Body of pancreas (tissue), 4 donors: ENCODE measurements around the gene ZBTB18. TPM values are rescaled to one million over a fixed set of nuclear protein-coding genes. Genes with fewer than 3 reads are reported as not detected.
A peak's percentile ranks its signal among the peaks of the same experiment; 100 is the strongest.

Experiments used
- ATAC-seq: fragments of 150-250 bp; one replicate; pipeline ENCODE4 v1.9.1; 2016
- DNase-seq, 4 donors: peaks; one replicate each; pipeline ENCODE4 v3.0.0-alpha.2; 2019
- H3K27ac ChIP-seq, 4 donors: fragments of 200-600 bp; sonication (generic); 1 replicate in 3 of 4; 2 replicates in 1 of 4; pipeline versions ENCODE4 v1.5.1 to v1.6.1; 2016 to 2019; ENCODE audit warnings: mild to moderate bottlenecking in 1 of 4, mixed read lengths in 1 of 4, moderate library complexity in 1 of 4
- H3K27me3 ChIP-seq, 2 donors: fragments of 200-600 bp; sonication (generic); one replicate each; pipeline ENCODE4 v1.6.0; 2016; ENCODE audit warnings: mild to moderate bottlenecking in 1 of 2
- H3K36me3 ChIP-seq, 2 donors: fragments of 200-600 bp; sonication (generic); replicated peaks in 1 of 2; 2 replicates each; pipeline ENCODE4 v1.5.1; 2016; ENCODE audit warnings: low read depth in 2 of 2; ENCODE audit not compliant: insufficient read depth in 1 of 2
- H3K4me1 ChIP-seq: fragments of 200-600 bp; sonication (generic); one replicate; pipeline ENCODE4 v1.6.0; 2016
- H3K4me3 ChIP-seq, 2 donors: fragments of 200-600 bp; sonication (generic); 1 replicate in 1 of 2; 2 replicates in 1 of 2; pipeline ENCODE4 v1.5.1; 2016 to 2019
- H3K9me3 ChIP-seq, 3 donors: fragments of 200-600 bp; sonication (generic); 1 replicate in 2 of 3; 2 replicates in 1 of 3; pipeline ENCODE4 v1.5.1; 2016
- CTCF ChIP-seq, 7 experiments: fragments of 450-650 bp in 4 of 7; fragments of 200-600 bp in 3 of 7; sonication (generic) in 3 of 7; IDR thresholded peaks; one replicate each; pipeline ENCODE4 v1.5.1; 2016 to 2019; ENCODE audit warnings: antibody characterized with exemption in 7 of 7
- POLR2A ChIP-seq, 3 donors: fragments of 450-650 bp; IDR thresholded peaks; one replicate each; pipeline ENCODE4 v1.6.1; 2016; ENCODE audit warnings: antibody characterized with exemption in 3 of 3, mild to moderate bottlenecking in 2 of 3
- WGBS, 2 donors: methylation state at CpG; one replicate each; pipeline ENCODE4 v1.1.5; 2017; 5-methylcytosine and 5-hydroxymethylcytosine counted together
- intact Hi-C: fragments of 100-400 bp; cut with DNase I; formaldehyde crosslinking; loops from one replicate; pipeline ENCODE4 v1.15.1; 2023
- total RNA-seq, 2 donors: library from RNA; depleted of rRNA; stranded (reverse); fragments of >200 nt; gene quantifications; one replicate each; pipeline ENCODE4 v1.1.0, GENCODE V29; 2016

ZBTB18 gene
- total RNA-seq, 2 donors from 2014 or later = 20.4 to 22.6 TPM

DNA sequence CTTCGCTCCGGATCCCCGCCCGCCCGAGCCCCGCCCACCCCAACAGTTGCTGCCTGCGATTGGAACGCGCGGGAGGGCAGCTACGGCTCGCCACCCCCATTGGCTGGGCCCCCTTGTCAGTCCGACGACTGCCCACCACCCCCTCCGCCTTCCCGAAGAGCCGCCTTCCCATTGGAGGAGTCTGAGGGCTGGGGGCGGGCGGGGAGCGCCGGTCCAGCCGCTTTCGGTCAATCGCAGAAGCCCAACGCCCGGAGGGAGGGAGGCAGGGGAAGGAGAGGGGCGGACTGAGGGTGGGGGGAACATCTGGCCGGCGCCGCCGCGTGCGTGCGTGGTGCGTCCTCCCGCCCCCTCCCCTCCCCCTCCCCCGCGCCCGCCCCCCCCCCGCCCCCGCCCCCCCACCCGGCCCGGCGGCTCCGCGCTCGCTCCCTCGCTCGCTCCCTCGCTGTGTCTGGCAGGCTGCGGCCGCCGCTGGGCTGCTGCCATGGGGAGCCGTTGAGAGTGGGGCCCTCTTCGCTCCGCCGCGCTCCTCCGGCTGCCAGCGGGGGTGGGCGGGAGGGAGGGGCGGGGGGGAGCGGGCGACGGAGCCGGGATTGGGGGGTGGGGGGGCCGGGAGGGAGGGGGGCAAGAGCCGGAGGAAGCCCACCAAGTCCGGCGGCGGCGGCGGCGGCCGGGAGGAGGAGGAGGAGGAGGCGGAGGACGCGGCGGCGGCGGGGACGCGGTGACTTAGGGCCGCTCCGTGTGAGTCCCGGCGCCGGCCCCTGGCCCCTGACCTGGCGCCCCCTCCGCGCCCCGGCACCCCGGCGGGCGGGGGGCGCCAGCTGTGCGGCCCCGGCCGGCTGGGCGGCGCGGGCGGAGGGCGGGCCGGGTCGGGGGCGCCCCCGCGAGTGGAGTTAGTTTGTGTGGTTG, 2.6 kb upstream of the ZBTB18 start:
- H3K27ac ChIP-seq = peak overlapping the region; percentile 91 to 100 (median 100)
- peaks cover 45% of the 10 kb centered on the region for H3K4me1 ChIP-seq
- peak overlapping the region in 1 of 2 donors; percentile 78 for H3K4me3 ChIP-seq
- DNase-seq (peak; percentile 98 to 99 (median 99)), ATAC-seq (peak; percentile 87)
- TF ChIP-seq POLR2A (IDR thresholded peaks at IDR 0.05) (no peak), CTCF (IDR thresholded peaks at IDR 0.05) (no peak)
- H3K27me3 ChIP-seq = no peaks in the 10 kb centered on the region
- H3K9me3 ChIP-seq = no peaks in the 10 kb centered on the region
- WGBS, 2 donors = 0% methylated on average over 49 of the region's 109 CpGs; no CpG with 5 or more reads in 1 of the 2 donors
- intact Hi-C loops = no loop called here
- H3K36me3 ChIP-seq = no peaks in the 10 kb centered on the region

- no peak for TF ChIP-seq CTCF (IDR thresholded peaks at IDR 0.05)
- TF ChIP-seq POLR2A (IDR thresholded peaks at IDR 0.05) = no peak
- DNase-seq = peak; percentile 71 to 82 (median 73)
- WGBS, 2 donors = 0% methylated on average over 22 to 42 of the region's 76 CpGs
- Histone ChIP-seq H3K27me3 (no peaks in the 10 kb centered on the region), H3K4me3 (peak overlapping the region; percentile 29 to 94), H3K36me3 (peaks cover 0 to 7% of the 10 kb centered on the region in 2 donors), H3K4me1 (peaks cover 54% of the 10 kb centered on the region), H3K27ac (peak overlapping the region; percentile 87 to 98 (median 90)), H3K9me3 (no peaks in the 10 kb centered on the region)
- ATAC-seq = peak; percentile 10
- intact Hi-C loops = no loop called here
Measured at GRCh38 chr1:244049162-244050013, 1.7 kb upstream of the ZBTB18 start.

DNA sequence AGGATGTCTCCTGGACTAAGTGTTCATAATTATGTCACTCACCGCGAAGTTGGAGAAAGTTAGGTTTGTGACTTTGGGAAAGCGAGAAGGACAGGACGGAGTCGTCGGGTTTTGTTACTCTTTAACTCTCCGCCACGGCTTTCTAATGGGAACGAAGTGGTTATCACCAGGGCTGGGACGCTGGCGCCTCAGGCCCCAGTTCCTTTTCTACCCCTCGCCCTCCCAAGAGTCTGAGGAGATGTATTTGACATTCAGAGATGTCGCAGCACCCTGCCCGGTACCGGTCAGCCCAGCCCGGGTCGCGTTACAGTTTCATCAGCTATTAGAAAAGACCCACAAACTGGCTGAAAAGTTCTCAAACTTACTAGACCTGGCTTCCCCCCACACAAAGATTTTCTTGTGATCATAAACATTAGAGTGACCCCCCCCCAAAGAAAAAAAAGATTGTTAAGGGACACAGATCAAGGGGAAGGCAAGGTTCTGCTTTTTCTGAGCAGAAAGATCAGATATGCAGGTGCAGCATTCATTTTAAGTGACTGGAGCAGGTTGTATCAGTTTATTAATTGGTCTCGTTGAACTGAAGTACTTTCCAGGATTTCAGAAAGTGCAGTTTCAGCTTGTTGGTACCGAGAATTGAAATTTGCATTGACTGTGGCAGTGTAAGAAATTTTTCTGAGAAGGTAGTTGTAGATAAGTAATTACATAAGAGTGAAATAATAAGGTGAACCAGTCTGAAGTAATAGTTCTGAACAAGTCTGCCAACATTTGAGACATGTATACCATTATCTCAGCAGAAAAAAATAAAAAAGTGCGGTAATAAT, 859 bp upstream of the ZBTB18 start:
- peak overlapping the region; percentile 29 to 94 for H3K4me3 ChIP-seq
- TF ChIP-seq CTCF (IDR thresholded peaks at IDR 0.05) (no peak), POLR2A (IDR thresholded peaks at IDR 0.05) (no peak)
- H3K9me3 ChIP-seq = no peaks in the 10 kb centered on the region
- H3K4me1 ChIP-seq = peaks cover 56% of the 10 kb centered on the region
- ATAC-seq (no peak), DNase-seq (peak; percentile 34 to 49 (median 39))
- H3K27ac ChIP-seq = peak overlapping the region; percentile 87 to 95 (median 90)
- WGBS, 2 donors = 1 to 5% methylated on average over 20 to 21 of the region's 21 CpGs
- peaks cover 0 to 14% of the 10 kb centered on the region in 2 donors for H3K36me3 ChIP-seq
- no peaks in the 10 kb centered on the region for H3K27me3 ChIP-seq
- intact Hi-C loops = no loop called here

DNA sequence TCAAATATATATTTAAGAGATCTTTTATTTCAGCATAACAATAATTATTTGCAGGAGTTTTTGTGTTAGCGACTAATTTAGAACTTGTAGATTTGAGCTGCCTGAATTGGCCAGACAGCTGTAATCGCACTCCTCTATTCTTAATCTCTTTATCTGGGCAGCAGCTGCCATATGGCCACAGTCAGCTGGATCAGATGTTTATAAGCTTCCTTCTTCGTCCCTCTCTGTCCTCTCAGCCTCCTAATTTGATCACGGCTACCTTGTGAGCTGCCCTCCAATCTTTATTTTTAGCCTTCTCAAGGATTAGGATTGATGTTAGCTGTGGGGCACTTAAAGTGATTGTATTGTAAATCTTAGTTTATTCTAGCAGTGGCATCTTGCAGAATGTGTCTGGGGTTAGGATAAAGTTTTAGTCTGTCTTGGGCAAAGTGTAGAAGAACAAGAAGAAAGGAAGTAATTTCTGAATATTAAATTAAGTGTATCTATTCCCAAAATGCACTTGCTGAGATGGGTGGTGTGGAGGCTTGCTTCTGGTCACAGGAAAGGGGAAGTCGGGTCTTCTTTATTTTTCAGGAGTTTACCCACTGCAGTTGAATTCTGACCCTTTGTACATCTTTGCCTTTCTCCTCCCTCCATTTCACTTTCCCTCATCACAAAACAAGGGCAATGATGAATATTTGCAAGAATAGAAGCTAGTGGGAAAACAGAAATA, 1.1 kb downstream of the ZBTB18 start:
- ATAC-seq (no peak), DNase-seq (peak in 2 of 4 donors; percentile 26 to 28)
- WGBS, 2 donors = 10 to 14% methylated on average over 5 of the region's 5 CpGs
- Histone ChIP-seq H3K27ac (peak overlapping the region in 3 of 4 donors; percentile 87 to 95 (median 90)), H3K4me3 (no peak overlapping the region), H3K4me1 (peaks cover 51% of the 10 kb centered on the region), H3K27me3 (no peaks in the 10 kb centered on the region), H3K36me3 (peaks cover 4 to 14% of the 10 kb centered on the region in 2 donors), H3K9me3 (no peaks in the 10 kb centered on the region)
- intact Hi-C loops = no loop called here
- TF ChIP-seq POLR2A (IDR thresholded peaks at IDR 0.05) = no peak
- TF ChIP-seq CTCF (IDR thresholded peaks at IDR 0.05) = no peak
